ENCODE measurements around the gene RASA3.
"Not testable (repeated sequence)": the region's sequence is repeated elsewhere in the genome, so short reads cannot be mapped to it uniquely, and the experiment has no call there.

The RASA3 gene

GRCh38 chr13:114103289-114103621 is 29.2 kb downstream of the RASA3 start:
- in situ Hi-C loops (cut with MboI; ENCODE audit: low sequenced_read_pairs), result not testable (repeated sequence)

DNA sequence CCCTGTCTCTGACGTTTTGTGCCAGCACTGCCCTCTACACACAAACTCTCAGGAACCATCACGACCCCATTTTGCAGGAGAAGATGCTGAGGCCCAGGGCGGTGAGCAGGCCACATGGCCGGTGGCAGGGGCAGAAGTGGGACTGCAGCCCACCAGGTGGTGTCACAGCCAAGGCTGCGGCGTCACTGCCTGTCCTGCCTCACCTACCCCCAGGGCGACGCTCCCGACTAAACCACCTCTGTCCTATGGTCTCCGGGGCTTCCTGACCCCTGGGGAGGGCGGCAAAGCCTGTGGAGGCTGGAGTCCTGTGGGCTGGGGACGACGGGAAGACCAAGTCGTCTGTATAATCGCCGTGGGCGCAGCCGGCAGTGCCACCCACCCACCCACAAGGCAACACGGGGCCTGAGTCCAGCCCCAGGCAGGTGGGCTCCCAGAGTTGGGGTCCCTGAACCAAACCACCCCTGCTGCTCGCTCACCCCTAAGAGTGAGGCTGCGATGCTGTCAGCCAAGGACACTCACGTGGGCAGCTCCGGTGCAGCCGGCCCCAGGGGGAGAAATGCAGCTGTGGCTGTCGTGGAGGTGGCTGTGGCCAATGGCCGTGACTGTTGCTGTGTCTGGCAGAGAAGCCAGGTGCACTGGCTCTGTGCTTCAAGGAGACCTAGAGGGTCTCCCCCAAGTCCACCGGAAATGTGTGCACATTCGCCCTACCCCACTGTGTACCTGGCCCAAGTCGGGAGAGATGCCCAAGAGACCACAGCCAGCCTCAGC is 29.7 kb downstream of the RASA3 start:
- in situ Hi-C loops (cut with MboI; ENCODE audit: low sequenced_read_pairs), result no loop called here

GRCh38 chr13:114102131-114102520 is 30.3 kb downstream of the RASA3 start:
- in situ Hi-C loops (cut with MboI; ENCODE audit: low sequenced_read_pairs), result no loop called here

- in situ Hi-C loops (cut with MboI; ENCODE audit: low sequenced_read_pairs), result no loop called here
Observed at GRCh38 chr13:114101358-114102130, 30.9 kb downstream of the RASA3 start.

GRCh38 chr13:114100446-114101357 is 31.7 kb downstream of the RASA3 start:
- in situ Hi-C loops (cut with MboI; ENCODE audit: low sequenced_read_pairs), result no loop called here

- in situ Hi-C loops (cut with MboI; ENCODE audit: low sequenced_read_pairs), result no loop called here
Observed at GRCh38 chr13:114099918-114100445, 32.4 kb downstream of the RASA3 start.

DNA sequence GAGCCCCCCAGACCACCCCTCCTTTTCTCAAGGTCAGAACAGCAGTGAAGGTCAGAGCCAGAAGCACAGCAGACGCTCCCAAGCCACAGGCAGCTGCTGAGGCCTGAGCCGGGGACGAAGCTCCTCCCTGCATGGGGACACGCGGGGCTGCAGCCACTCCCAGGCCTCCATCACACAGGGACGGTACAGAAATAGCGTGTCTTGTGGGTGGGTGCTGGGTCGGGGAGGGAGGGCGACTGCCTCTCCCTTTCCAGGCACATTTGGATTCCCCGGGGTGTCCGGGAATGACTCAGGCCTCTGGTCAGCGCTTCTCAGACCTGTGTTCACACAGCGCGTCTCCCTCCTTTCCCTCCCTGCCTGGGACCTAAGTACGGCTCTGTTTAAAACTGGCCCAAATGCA is 33.2 kb downstream of the RASA3 start:
- in situ Hi-C loops (cut with MboI; ENCODE audit: low sequenced_read_pairs), result no loop called here

- in situ Hi-C loops (cut with MboI; ENCODE audit: low sequenced_read_pairs), result not testable (repeated sequence)
Observed at GRCh38 chr13:114098689-114099056, 33.8 kb downstream of the RASA3 start.

- in situ Hi-C loops (cut with MboI; ENCODE audit: low sequenced_read_pairs), result no loop called here
Observed at GRCh38 chr13:114097893-114098688, 34.3 kb downstream of the RASA3 start.

- in situ Hi-C loops (cut with MboI; ENCODE audit: low sequenced_read_pairs), result no loop called here
Observed at GRCh38 chr13:114097212-114097892, 35.1 kb downstream of the RASA3 start.

- in situ Hi-C loops (cut with MboI; ENCODE audit: low sequenced_read_pairs), result no loop called here
Observed at GRCh38 chr13:114096811-114097211, 35.6 kb downstream of the RASA3 start.

DNA sequence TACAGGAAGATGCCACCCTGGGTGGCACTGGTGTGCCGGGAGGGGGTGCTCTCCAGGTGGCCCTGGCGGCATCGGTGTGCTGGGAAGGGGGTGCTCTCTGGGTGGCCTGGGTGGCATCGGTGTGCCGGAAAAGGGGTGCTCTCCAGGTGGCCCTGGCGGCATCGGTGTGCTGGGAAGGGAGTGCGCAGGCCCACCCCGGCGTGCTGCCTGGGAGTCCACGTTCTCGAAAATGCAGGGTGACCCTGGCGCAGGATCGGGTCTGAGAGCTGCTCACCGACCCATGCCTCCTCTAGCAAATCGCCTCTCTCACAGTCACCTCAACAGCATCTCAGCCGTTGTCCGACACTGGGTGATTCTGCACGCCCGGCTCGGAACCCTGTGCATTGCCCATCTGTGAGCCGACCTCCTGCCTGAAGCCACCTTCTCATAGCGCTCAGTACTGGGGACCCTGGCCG is 36.4 kb downstream of the RASA3 start:
- in situ Hi-C loops (cut with MboI; ENCODE audit: low sequenced_read_pairs), result no loop called here

DNA sequence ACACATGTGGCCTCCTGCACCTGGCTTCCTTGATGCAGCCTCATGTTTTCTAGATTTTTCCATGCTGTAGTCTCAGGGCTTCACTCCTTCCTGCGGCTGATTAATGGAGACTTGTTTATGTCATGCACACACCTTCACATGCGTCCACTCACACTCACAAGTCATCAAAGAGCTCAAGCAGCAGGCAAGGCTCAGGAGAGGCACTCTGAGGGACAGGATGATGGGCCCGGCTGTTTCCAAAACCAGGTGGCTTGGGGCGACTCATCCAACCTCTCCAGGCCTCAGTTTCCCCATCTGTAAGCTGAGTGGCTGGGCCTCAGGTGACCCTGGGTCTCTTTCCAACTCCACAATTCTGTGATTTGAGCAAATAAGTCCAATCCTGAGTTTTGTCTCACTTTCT is 36.9 kb downstream of the RASA3 start:
- in situ Hi-C loops (cut with MboI; ENCODE audit: low sequenced_read_pairs), result no loop called here

DNA sequence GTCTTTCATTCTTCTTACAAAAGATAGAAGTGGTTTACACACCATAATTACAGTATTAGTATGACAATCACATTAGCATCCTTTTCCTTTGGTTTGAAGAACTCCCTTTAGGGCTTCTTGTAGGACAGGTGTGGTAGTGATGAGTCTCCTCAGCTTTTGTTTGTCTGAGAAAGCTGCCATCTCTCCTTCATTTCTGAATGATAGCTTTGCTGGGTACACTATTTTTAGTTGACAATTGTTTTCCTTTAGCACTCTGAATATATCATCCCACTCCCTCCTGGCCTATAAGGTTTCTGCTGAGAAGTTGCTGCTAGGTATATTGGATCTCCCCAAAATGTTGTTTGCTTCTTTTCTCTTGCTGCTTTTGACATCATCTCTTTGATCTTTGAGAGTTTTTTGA is 39.3 kb downstream of the RASA3 start:
- in situ Hi-C loops (cut with MboI; ENCODE audit: low sequenced_read_pairs), result no loop called here

DNA sequence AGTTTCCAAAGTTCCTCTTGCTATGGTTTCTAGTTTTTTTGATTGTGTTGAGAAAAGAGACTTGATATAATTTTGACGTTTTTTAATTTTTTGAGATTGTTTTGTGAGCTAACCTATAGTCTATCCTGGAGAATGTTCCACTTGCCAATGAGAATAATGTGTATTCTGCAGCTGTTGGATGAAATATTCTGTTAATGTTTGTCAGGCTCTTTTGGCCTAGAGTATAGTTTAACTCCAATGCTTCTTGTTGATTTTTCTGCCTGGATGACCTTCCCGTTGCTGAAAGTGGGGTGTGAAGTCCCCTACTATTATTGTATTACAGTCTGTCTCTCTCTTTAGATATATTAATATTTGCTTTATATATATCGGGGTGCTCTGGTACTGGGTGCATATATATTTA is 40.0 kb downstream of the RASA3 start:
- in situ Hi-C loops (cut with MboI; ENCODE audit: low sequenced_read_pairs), result no loop called here

DNA sequence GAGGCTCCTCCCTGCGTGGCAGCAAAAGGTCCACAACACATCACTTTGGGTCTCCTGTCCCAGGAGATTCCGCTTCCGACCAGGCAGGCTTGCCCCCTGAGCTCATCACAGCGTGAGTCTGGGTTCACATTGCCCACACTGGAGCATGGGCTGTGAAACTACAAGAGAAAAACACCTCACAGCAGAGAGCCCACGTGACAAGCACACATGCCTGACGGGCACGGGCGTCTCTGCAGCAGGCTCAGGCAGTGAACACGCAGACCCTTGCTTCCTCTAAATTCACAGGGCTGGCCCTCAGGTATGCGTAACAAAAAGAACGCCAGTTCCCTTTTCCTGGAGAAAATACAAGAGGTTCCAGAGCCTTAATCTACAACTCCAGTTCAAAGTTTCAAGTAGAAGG is 41.9 kb downstream of the RASA3 start:
- in situ Hi-C loops (cut with MboI; ENCODE audit: low sequenced_read_pairs), result no loop called here

- in situ Hi-C loops (cut with MboI; ENCODE audit: low sequenced_read_pairs), result no loop called here
Observed at GRCh38 chr13:114089751-114090400, 42.5 kb downstream of the RASA3 start.

DNA sequence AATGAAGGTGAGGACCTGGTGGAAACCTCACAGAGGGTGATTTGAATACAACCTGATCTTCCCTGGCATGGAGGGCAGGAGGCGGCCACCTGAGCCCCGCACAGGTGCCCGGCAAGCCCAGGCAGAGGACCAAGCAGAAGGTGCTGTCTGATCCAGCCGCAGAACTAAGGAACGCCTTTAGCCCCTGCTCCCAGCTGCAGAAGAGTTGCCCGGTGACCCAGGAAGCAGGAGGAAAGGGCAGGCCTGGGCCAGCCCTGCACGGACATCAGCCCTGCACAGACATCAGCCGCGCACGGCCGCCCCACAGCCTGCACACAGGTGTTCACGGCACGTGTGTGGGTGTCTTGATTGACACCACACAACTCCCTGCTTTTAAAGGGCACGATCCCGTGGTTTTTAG is 43.1 kb downstream of the RASA3 start:
- in situ Hi-C loops (cut with MboI; ENCODE audit: low sequenced_read_pairs), result no loop called here

- in situ Hi-C loops (cut with MboI; ENCODE audit: low sequenced_read_pairs), result no loop called here
Observed at GRCh38 chr13:114088863-114089262, 43.6 kb downstream of the RASA3 start.
